HEK293T (cell line): ENCODE data around the gene HEPHL1.
"Not testable (repeated sequence)": the region's sequence is repeated elsewhere in the genome, so short reads cannot be mapped to it uniquely, and the experiment has no call there.

Source experiments
- CTCF ChIA-PET: fragments of 350-600 bp; formaldehyde crosslinking; extraction: SDS; loops from one replicate; lab custom pipeline; 2021; ENCODE audit warnings: antibody characterized with exemption, inconsistent platforms; lab: Yijun Ruan, JAX
- POLR2A ChIA-PET: fragments of 350-600 bp; formaldehyde crosslinking; extraction: SDS; loops from one replicate; lab custom pipeline; 2020; ENCODE audit warnings: antibody characterized with exemption, inconsistent platforms; lab: Yijun Ruan, JAX
- DNase-seq: peaks from one replicate; pipeline ENCODE4 v3.0.0; 2012; ENCODE audit warnings: mixed read lengths; ENCODE audit errors: extremely low spot score
- ARNT ChIP-seq: fragments of 450-650 bp; IDR thresholded peaks from 2 replicates; pipeline ENCODE4 v1.6.1; 2017; ENCODE audit warnings: mild to moderate bottlenecking
- BHLHE40 ChIP-seq: fragments of 450-650 bp; IDR thresholded peaks from 2 replicates; pipeline ENCODE4 v1.6.1; 2016; ENCODE audit warnings: mild to moderate bottlenecking, moderate library complexity, borderline replicate concordance
- CTBP1 ChIP-seq: fragments of 450-650 bp; IDR thresholded peaks from 2 replicates; pipeline ENCODE4 v1.6.1; 2016; ENCODE audit warnings: borderline replicate concordance
- ELF4 ChIP-seq: fragments of 450-650 bp; IDR thresholded peaks from 2 replicates; pipeline ENCODE4 v1.6.1; 2017; ENCODE audit warnings: antibody characterized with exemption
- FOXA1 ChIP-seq: fragments of 450-650 bp; IDR thresholded peaks from 2 replicates; pipeline ENCODE4 v1.6.1; 2016; ENCODE audit warnings: mild to moderate bottlenecking
- FOXK2 ChIP-seq: fragments of 450-650 bp; IDR thresholded peaks from 2 replicates; pipeline ENCODE4 v1.6.1; 2016; ENCODE audit warnings: mild to moderate bottlenecking
- FOXM1 ChIP-seq: fragments of 450-650 bp; IDR thresholded peaks from 2 replicates; pipeline ENCODE4 v1.6.1; 2017; ENCODE audit warnings: mild to moderate bottlenecking, borderline replicate concordance
- HDGF ChIP-seq: fragments of 450-650 bp; IDR thresholded peaks from 2 replicates; pipeline ENCODE4 v1.6.1; 2017; ENCODE audit warnings: antibody characterized with exemption, borderline replicate concordance
- L3MBTL2 ChIP-seq: fragments of 450-650 bp; conservative IDR thresholded peaks from 2 replicates; pipeline ENCODE4 v1.6.1; 2016; ENCODE audit warnings: mild to moderate bottlenecking
- LEF1 ChIP-seq: fragments of 450-650 bp; IDR thresholded peaks from 2 replicates; pipeline ENCODE4 v1.6.1; 2017; ENCODE audit warnings: mild to moderate bottlenecking, borderline replicate concordance
- NFRKB ChIP-seq: fragments of 450-650 bp; IDR thresholded peaks from 2 replicates; pipeline ENCODE4 v1.6.1; 2016; ENCODE audit warnings: mild to moderate bottlenecking, moderate library complexity
- SP1 ChIP-seq: fragments of 450-650 bp; IDR thresholded peaks from 2 replicates; pipeline ENCODE4 v1.6.1; 2017
- SUZ12 ChIP-seq: fragments of 450-650 bp; IDR thresholded peaks from 2 replicates; pipeline ENCODE4 v1.6.1; 2016; ENCODE audit warnings: mild to moderate bottlenecking
- TARDBP ChIP-seq: fragments of 450-650 bp; IDR thresholded peaks from 2 replicates; pipeline ENCODE4 v1.6.1; 2016
- ZNF384 ChIP-seq: fragments of 450-650 bp; IDR thresholded peaks from 2 replicates; pipeline ENCODE4 v1.6.1; 2016
- TF ChIP-seq, protein P1 (sequence below): fragments of 450-650 bp; IDR thresholded peaks from 2 replicates; pipeline ENCODE4 v1.6.1; 2016

Gene HEPHL1

DNA sequence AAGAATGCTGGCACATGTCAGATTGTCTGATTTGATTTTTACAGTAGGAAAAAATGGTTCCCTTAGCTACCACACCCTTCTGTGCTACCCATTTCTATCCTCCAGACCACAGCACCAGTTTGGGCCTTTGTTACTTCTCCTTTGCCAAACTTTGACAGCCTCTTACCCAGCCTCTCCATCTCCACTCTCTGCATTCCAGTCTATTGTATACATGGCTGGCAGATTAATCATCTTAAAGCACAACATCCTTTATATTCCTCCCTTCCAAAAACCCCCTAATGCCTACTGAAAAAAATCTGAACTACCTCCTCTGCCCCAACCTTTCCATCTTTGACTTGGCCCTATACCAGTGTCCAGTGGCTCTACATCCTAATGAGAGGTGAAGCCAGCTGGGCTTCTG lies 96.7 kb downstream of the HEPHL1 start:
- POLR2A ChIA-PET = no interaction called here
- no peak for TF ChIP-seq HDGF
- TF ChIP-seq NFRKB = no peak
- TF ChIP-seq LEF1 = no peak
- TF ChIP-seq ELF4 = no peak
- TF ChIP-seq BHLHE40 = no peak
- TF ChIP-seq FOXM1 = no peak
- no peak for TF ChIP-seq CTBP1
- TF ChIP-seq SP1 = no peak
- TF ChIP-seq, protein P1, sequence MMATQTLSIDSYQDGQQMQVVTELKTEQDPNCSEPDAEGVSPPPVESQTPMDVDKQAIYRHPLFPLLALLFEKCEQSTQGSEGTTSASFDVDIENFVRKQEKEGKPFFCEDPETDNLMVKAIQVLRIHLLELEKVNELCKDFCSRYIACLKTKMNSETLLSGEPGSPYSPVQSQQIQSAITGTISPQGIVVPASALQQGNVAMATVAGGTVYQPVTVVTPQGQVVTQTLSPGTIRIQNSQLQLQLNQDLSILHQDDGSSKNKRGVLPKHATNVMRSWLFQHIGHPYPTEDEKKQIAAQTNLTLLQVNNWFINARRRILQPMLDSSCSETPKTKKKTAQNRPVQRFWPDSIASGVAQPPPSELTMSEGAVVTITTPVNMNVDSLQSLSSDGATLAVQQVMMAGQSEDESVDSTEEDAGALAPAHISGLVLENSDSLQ = no peak
- TF ChIP-seq ZNF384 = no peak
- no peak for TF ChIP-seq SUZ12
- no peak for TF ChIP-seq FOXK2
- TF ChIP-seq L3MBTL2 = no peak
- no peak for DNase-seq
- CTCF ChIA-PET = no interaction called here

DNA sequence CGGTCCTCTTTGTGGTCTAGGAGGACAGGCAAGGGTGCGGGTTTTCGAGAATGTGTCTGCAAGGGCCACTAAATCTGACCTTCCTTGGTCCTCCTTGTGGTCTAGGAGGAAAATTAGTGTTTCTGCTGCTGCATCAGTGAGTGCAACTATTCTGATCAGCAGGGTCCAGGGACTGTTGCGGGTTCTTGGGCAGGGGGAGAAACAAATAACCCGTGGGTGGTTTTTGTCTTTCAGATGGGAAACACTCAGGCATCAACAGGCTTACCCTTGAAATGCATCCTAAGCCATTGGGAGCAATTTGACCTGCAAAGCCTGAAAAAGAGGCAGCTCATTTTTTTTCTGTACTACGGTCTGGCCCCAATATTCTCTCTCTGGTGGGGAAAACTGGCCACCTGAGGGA lies 98.5 kb downstream of the HEPHL1 start:
- CTCF ChIA-PET, DNase-seq: not testable (repeated sequence)
- POLR2A ChIA-PET = interaction anchor here (1.6 kb wide), 1 partner anchor 9 kb away, joined by 5 read pairs; the partner anchor contains the start of gene PANX1

DNA sequence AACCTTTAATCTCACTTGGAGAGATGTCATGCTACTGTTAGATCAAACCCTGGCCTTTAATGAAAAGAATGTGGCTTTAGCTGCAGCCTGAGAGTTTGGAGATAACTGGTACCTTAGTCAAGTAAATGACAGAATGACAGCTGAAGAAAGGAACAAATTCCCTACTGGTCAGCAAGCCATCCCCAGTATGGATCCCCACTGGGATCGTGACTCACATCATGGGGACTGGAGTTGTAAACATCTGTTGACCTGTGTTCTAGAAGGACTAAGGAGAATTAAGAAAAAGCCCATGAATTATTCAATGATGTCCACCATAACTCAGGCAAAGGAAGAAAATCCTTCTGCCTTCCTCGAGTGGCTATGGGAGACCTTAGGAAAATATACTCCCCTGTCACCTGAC lies 99.4 kb downstream of the HEPHL1 start:
- POLR2A ChIA-PET, DNase-seq, CTCF ChIA-PET: not testable (repeated sequence)

DNA sequence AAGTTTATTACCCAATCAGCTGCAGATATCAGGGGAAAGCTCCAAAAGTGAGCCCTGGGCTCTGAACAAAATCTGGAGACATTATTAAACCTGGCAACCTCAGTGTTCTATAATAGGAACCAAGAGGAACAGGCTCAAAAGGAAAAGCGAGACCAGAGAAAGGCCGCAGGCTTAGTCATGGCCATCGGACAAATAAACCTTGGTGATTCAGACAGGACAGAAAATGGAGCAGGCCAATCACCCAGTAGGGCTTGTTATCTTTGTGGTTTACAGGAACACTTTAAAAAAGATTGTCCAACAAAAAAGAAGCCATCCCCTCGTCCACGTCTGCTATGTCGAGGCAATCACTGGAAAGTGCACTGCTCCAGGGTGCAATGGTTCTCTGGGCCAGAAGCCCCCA lies 99.8 kb downstream of the HEPHL1 start:
- TF ChIP-seq LEF1 (no peak), FOXA1 (no peak), ELF4 (no peak)
- DNase-seq = no peak
- CTCF ChIA-PET = no interaction called here
- POLR2A ChIA-PET = no interaction called here

DNA sequence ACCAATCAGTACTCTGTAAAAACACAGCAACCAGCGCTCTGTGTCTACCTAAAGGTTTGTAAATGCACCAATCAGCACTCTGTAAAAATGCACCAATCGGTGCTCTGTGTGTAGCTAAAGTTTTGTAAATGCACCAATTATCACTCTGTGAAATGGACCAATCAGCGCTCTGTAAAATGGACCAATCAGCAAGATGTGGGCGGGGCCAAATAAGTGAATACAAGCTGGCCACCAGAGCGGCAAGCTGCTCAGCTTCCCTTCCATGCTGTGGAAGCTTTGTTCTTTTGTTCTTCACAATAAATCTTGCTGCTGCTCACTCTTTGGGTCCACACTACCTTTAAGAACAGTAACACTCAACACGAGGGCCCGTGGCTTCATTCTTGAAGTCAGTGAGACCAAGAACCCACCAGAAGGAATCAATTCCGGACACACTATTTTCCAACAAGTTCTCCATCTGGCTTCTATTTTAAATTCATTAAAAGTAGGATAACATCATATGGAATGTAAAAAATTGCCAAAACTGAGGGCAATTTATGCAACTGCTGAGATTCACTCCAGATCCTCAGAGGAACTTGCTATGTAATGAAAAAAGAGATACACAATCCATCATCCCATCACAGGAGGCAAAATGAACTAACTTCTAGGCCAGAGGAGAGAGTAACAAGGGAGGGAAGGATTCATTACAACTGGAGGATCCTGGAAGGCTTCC lies 104.4 kb downstream of the HEPHL1 start:
- DNase-seq = no peak
- TF ChIP-seq LEF1 (no peak), HDGF (no peak), ELF4 (no peak)
- ChIA-PET POLR2A (no interaction called here), CTCF (no interaction called here)

DNA sequence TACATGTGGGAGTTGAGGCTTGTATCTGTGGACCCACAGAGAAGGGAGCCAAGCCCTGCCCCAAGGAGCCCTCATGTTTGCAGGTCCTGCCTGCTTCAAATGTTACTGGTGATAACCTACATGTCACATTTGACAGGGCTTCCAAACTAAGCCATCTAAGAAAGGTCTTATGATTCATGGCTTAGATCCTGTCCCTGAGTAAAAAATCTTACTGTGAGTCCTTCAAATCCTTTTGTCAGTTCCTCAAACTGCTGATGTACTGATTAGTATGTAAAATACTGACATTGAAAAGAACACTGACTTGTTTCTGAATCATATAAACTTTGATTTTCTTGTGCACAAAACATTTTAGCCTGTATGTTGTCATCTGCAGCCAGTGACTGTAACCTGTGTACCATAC lies 106.5 kb downstream of the HEPHL1 start:
- TF ChIP-seq, protein P1 = no peak
- no peak for TF ChIP-seq FOXM1
- TF ChIP-seq ZNF384 = no peak
- TF ChIP-seq LEF1 = no peak
- TF ChIP-seq TARDBP = no peak
- no peak for TF ChIP-seq ELF4
- no peak for TF ChIP-seq FOXA1
- no peak for TF ChIP-seq SP1
- no peak for TF ChIP-seq L3MBTL2
- TF ChIP-seq SUZ12 = no peak
- no peak for TF ChIP-seq FOXK2
- no peak for TF ChIP-seq HDGF
- TF ChIP-seq CTBP1 = no peak
- no peak for TF ChIP-seq ARNT
- no peak for TF ChIP-seq NFRKB
- no peak for TF ChIP-seq BHLHE40
- CTCF ChIA-PET = interaction anchor here (2.2 kb wide), 1 partner anchor 44 kb away, joined by 6 read pairs; no protein-coding TSS in a partner anchor
- POLR2A ChIA-PET = interaction anchor here (1.3 to 2.7 kb wide), 3 partner anchors 15 to 344 kb away, joined by 4 to 19 read pairs (median 7); partner anchors contain the start of gene MED17
- no peak for DNase-seq

DNA sequence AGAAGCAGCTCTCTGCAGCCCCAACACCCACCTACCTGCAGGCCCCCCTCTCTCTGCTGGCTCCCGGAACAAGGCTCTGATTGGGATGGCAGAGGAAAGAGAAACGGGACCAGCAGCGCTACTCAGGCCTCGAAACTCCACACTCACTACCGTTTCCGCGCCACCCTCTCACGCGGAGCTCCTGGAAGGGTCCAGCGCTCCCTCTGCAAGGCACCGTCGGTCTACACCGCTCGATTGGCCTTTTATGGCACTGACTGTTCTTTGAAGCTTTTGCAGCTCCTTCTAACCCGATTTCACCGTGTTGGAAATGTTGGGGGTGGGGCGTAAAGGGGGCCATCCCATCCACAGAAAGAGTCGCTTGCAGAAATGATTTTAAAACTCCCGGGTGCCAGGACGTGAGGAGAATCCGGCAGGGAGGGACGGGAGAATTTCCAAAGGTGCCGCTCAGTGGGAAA lies 107.2 kb downstream of the HEPHL1 start:
- peak; percentile 42 for DNase-seq
- CTCF ChIA-PET = interaction anchor here (0.7 to 2.2 kb wide), 2 partner anchors 11 to 43 kb away, joined by 3 to 6 read pairs; no protein-coding TSS in a partner anchor
- TF ChIP-seq FOXK2 (no peak), NFRKB (no peak), SP1 (no peak), L3MBTL2 (peak; percentile 89), HDGF (no peak), ELF4 (no peak), SUZ12 (no peak), LEF1 (no peak)
- POLR2A ChIA-PET = interaction anchor here (1.0 to 2.7 kb wide), 12 partner anchors 9 to 416 kb away, joined by 3 to 19 read pairs (median 4); partner anchors contain the start of gene MED17
